GM19455 (cell line): ENCODE results near the gene TSPAN14.
A peak's percentile ranks its signal among the peaks of the same experiment; 100 is the strongest.
"Not testable (repeated sequence)": the region's sequence is repeated elsewhere in the genome, so short reads cannot be mapped to it uniquely, and the experiment has no call there.

Experiments
- ATAC-seq: cut with Tn5 transposase; IDR thresholded peaks from one replicate; pipeline ENCODE4 v1.9.1; 2021; ENCODE audit not compliant: unreplicated experiment

TSPAN14 gene

GRCh38 chr10:80453842-80454512, at the start of gene TSPAN14:
Gene TSPAN14 (plus strand): TSS chr10:80454310. CDS start chr10:80489234, 34,924 bp downstream.
- ATAC-seq = peak; percentile 56

GRCh38 chr10:80405035-80405434, 49.1 kb upstream of the TSPAN14 start:
- no peak for ATAC-seq

GRCh38 chr10:80405626-80406025, 48.5 kb upstream of the TSPAN14 start:
- ATAC-seq = no peak

- ATAC-seq = no peak
Observed at GRCh38 chr10:80406204-80406603, 47.9 kb upstream of the TSPAN14 start.

- ATAC-seq = peak; percentile 28
Observed at GRCh38 chr10:80407812-80408241, 46.3 kb upstream of the TSPAN14 start.

GRCh38 chr10:80408242-80409101, 45.6 kb upstream of the TSPAN14 start, which contains the start of gene PRXL2A:
Gene PRXL2A (plus strand): TSS chr10:80408551. CDS start chr10:80420468, 11,917 bp downstream.
- peak; percentile 98 for ATAC-seq

GRCh38 chr10:80409121-80409520, 45.0 kb upstream of the TSPAN14 start:
- no peak for ATAC-seq

- ATAC-seq = no peak
Observed at GRCh38 chr10:80410122-80410521, 44.0 kb upstream of the TSPAN14 start.

- ATAC-seq = no peak
Observed at GRCh38 chr10:80410578-80411145, 43.4 kb upstream of the TSPAN14 start.

- no peak for ATAC-seq
Observed at GRCh38 chr10:80411267-80411668, 42.8 kb upstream of the TSPAN14 start.

- no peak for ATAC-seq
Observed at GRCh38 chr10:80411681-80412220, 42.4 kb upstream of the TSPAN14 start.

GRCh38 chr10:80412486-80412885, 41.6 kb upstream of the TSPAN14 start:
- ATAC-seq = no peak

- no peak for ATAC-seq
Observed at GRCh38 chr10:80413271-80413996, 40.7 kb upstream of the TSPAN14 start.

- no peak for ATAC-seq
Observed at GRCh38 chr10:80414142-80414895, 39.8 kb upstream of the TSPAN14 start.

- no peak for ATAC-seq
Observed at GRCh38 chr10:80415734-80416478, 38.2 kb upstream of the TSPAN14 start.

- ATAC-seq = no peak
Observed at GRCh38 chr10:80416479-80417098, 37.5 kb upstream of the TSPAN14 start.

GRCh38 chr10:80417256-80417655, 36.9 kb upstream of the TSPAN14 start:
- not testable (repeated sequence) for ATAC-seq

GRCh38 chr10:80421050-80421706, 32.9 kb upstream of the TSPAN14 start:
- peak; percentile 37 for ATAC-seq
